ENCODE measurements around the gene MTFR1L. TPM values are rescaled to one million over a fixed set of nuclear protein-coding genes. Genes with fewer than 3 reads are reported as not detected.

MTFR1L gene
- total RNA-seq (100 to 1,000 TPM in 3 of 5 donors, 10 to 100 TPM in 2; 39.3 to 301 (median 107) TPM), polyA plus RNA-seq (10 to 100 TPM; 41.1 to 52.4 (median 49.5) TPM)
- long read RNA-seq, donor 1, transcript MTFR1L-203 (7 exons, 2,004 nt) = major isoform, 8 of 9 reads
- long read RNA-seq, donor 1, partial matches to known transcripts = 0 of 9 reads
- long read RNA-seq, donor 1, other reads (novel, unspliced or antisense) = 0 of 9 reads
- long read RNA-seq, donor 2, transcript MTFR1L-203 (7 exons, 2,004 nt) = major isoform, 9 of 23 reads
- long read RNA-seq, donor 2, partial matches to known transcripts = 12 of 23 reads
- long read RNA-seq, donor 2, other reads (novel, unspliced or antisense) = 0 of 23 reads
- long read RNA-seq, donor 3, transcript MTFR1L-203 (7 exons, 2,004 nt) = major isoform, 5 of 5 reads
- long read RNA-seq, donor 3, partial matches to known transcripts = 0 of 5 reads
- long read RNA-seq, donor 3, other reads (novel, unspliced or antisense) = 0 of 5 reads
- long read RNA-seq, donor 4 = 0 reads
- long read RNA-seq, donor 5, transcript MTFR1L-203 (7 exons, 2,004 nt) = major isoform, 6 of 10 reads
- long read RNA-seq, donor 5, partial matches to known transcripts = 0 of 10 reads
- long read RNA-seq, donor 5, other reads (novel, unspliced or antisense) = 0 of 10 reads
- long read RNA-seq, donor 6 = 0 reads
- long read RNA-seq, donor 7, transcript MTFR1L-203 (7 exons, 2,004 nt) = major isoform, 10 of 40 reads
- long read RNA-seq, donor 7, partial matches to known transcripts = 25 of 40 reads
- long read RNA-seq, donor 7, other reads (novel, unspliced or antisense) = 0 of 40 reads
- long read RNA-seq, donor 8, transcript MTFR1L-203 (7 exons, 2,004 nt) = major isoform, 6 of 9 reads
- long read RNA-seq, donor 8, partial matches to known transcripts = 0 of 9 reads
- long read RNA-seq, donor 8, other reads (novel, unspliced or antisense) = 0 of 9 reads
- long read RNA-seq, donor 9, transcript MTFR1L-203 (7 exons, 2,004 nt) = major isoform, 5 of 10 reads
- long read RNA-seq, donor 9, partial matches to known transcripts = 0 of 10 reads
- long read RNA-seq, donor 9, other reads (novel, unspliced or antisense) = 0 of 10 reads
- long read RNA-seq, donor 10, partial matches to known transcripts = 9 of 11 reads
- long read RNA-seq, donor 10, other reads (novel, unspliced or antisense) = 0 of 11 reads

DNA sequence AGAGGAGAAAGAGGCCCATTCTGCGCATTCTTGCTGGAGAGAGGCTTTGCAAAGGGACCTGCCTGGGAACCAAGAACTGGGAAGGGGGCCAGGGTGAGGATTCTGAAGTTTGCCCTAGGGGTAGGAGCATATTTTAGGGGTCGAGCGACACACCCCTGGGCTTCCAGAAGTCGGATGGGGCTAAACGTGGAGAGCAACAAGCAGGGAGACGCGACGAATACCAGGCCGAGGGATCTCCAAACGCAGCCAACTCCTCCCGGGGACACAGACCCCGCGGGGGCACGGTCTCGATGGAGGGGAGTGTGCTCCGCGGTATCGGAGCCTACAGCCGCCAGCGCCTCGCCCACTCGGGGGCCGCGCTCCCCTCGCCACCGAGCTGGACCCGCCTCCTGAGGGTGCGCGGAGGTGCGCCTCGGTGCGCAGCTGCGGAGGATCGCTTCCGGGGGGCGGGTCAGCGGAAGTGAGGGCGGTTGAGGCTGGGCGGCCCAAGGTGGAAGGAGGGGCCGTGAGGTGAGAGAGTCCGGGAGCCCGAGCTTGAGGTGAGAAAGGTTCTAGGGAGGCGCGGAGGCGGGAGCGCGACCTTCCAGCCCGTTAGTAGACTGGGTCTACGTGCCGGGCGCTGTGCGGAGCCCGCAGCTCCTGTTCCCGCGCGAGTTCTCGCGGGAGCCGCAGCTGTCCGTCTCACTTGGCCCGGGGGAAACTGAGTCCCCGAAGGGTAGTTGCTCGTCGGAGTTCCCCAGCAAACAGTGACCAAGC, at the start of gene MTFR1L:
TSS of gene MTFR1L (plus strand) at position 464 of the 756 bp plus-strand sequence. CDS start 3,151 bp downstream, outside the sequence.
- WGBS, 5 donors = 0 to 2% (median 1%) methylated on average over 35 to 64 of the region's 64 CpGs
- peak within 1 kb of the TSS; percentile 75 to 94 (median 87) for H3K4me3 ChIP-seq
- no peaks in the 10 kb centered on the region for H3K9me3 ChIP-seq
- peaks cover 27 to 62% (median 47%) of the 10 kb centered on the region in 4 donors for H3K4me1 ChIP-seq
- H3K27ac ChIP-seq = peak within 1 kb of the TSS; percentile 87 to 96 (median 95)
- H3K27me3 ChIP-seq = no peaks in the 10 kb centered on the region
- intact Hi-C loops (cut with DNase I; ENCODE audit: low total_unique reads) = no loop called here
- TF ChIP-seq POLR2AphosphoS5 (IDR thresholded peaks at IDR 0.05) = peak; percentile 87 to 98 (median 94)
- TF ChIP-seq, protein P1, sequence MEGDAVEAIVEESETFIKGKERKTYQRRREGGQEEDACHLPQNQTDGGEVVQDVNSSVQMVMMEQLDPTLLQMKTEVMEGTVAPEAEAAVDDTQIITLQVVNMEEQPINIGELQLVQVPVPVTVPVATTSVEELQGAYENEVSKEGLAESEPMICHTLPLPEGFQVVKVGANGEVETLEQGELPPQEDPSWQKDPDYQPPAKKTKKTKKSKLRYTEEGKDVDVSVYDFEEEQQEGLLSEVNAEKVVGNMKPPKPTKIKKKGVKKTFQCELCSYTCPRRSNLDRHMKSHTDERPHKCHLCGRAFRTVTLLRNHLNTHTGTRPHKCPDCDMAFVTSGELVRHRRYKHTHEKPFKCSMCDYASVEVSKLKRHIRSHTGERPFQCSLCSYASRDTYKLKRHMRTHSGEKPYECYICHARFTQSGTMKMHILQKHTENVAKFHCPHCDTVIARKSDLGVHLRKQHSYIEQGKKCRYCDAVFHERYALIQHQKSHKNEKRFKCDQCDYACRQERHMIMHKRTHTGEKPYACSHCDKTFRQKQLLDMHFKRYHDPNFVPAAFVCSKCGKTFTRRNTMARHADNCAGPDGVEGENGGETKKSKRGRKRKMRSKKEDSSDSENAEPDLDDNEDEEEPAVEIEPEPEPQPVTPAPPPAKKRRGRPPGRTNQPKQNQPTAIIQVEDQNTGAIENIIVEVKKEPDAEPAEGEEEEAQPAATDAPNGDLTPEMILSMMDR (IDR thresholded peaks at IDR 0.05) = no peak
- peak in 2 of 4 donors; percentile 14 to 68 for TF ChIP-seq POLR2A (IDR thresholded peaks at IDR 0.05)
- H3K36me3 ChIP-seq = peaks cover 13 to 32% (median 27%) of the 10 kb centered on the region in 4 donors
- DNase-seq = peak; percentile 93 to 97

DNA sequence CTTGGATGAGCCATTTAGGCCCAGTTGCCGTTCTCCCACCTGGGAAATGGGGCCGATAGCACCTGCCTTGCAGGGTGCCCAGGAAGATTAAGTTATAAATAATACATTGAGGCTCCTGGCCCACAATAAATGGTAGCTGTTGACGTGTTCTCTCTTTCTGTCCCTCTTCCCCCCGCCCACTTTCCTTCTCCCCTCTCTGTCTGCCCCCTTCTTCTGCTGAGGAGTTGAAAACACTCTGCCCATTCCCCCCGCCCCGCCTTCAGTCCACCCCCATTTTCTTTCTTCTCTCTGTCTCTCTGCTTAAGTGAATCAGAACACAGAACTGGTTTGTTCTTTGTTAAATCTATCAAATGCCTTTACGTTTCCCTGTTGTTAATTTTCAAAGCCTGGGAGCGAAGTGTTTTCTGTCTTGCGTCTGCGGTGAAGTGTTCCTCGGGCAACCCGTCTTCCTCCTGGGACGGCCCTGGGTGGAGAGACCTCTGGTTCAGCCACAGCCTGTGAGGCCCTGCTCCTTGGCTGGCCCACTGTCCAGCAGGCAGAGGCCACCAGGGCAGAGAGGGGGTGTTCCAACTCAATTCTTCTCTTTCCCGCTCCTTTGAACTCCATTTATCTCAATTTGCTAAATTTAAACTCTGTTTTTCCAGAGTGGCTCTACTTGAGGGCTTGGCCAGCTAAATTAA, 49.1 kb upstream of the MTFR1L start:
- H3K9me3 ChIP-seq = no peaks in the 10 kb centered on the region
- no peaks in the 10 kb centered on the region for H3K27me3 ChIP-seq
- H3K27ac ChIP-seq = peak overlapping the region; percentile 48 to 83 (median 82)
- H3K4me3 ChIP-seq = no peak overlapping the region
- WGBS, 5 donors = 71 to 80% (median 77%) methylated on average over 13 to 14 of the region's 14 CpGs
- DNase-seq = no peak
- H3K4me1 ChIP-seq = peaks cover 60 to 76% (median 68%) of the 10 kb centered on the region in 4 donors
- peaks cover 0 to 15% (median 3%) of the 10 kb centered on the region in 4 donors for H3K36me3 ChIP-seq
- intact Hi-C loops (cut with DNase I; ENCODE audit: low total_unique reads) = no loop called here
- TF ChIP-seq POLR2A (IDR thresholded peaks at IDR 0.05) (no peak), POLR2AphosphoS5 (IDR thresholded peaks at IDR 0.05) (no peak), EP300 (IDR thresholded peaks at IDR 0.05) (no peak)
- TF ChIP-seq, protein P1 (IDR thresholded peaks at IDR 0.05) = no peak

DNA sequence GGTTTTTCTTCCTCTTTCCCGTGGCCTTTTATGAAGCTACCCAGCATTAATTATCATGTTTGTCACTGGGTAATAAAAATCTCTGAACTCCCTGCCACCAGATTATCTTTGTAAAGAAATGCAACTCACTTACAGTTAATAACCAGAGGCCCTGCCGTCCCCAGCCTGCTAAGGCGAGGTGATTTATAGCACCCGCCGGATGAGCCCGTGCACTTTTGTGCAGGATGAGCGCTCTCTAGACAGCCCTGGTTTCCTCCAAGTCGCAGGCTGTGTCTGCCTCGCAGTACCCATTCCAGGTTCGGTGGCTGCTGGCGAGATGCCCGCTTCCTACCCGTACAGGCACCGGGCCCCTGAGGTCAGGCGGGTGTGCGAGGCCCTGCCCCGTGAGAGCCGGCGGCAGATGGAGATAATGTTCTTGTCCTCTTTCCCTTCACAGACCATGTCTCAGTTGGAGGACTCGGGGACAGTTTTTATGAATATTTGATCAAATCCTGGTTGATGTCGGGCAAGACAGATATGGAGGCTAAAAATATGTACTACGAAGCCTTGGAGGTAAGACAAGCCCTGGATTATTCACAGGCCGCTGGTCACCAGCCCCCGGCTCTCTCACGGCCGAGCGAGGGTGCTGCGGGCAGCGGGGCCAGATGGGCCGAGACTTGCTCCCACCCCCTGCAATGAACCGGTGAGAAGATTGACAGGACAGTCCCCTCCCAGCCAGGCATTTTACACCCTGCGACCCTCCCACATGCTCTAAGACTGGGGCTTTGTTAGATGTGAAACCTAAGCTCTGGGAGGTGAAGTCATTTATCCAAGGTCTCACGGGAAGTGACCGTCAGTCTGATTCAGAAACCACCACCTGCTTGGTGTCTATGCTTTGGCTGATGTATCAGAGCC, 48.3 kb upstream of the MTFR1L start:
- peaks cover 0 to 15% (median 3%) of the 10 kb centered on the region in 4 donors for H3K36me3 ChIP-seq
- peak overlapping the region; percentile 75 to 83 (median 82) for H3K27ac ChIP-seq
- H3K27me3 ChIP-seq = no peaks in the 10 kb centered on the region
- no peaks in the 10 kb centered on the region for H3K9me3 ChIP-seq
- intact Hi-C loops (cut with DNase I; ENCODE audit: low total_unique reads) = no loop called here
- H3K4me1 ChIP-seq = peaks cover 56 to 72% (median 66%) of the 10 kb centered on the region in 4 donors
- H3K4me3 ChIP-seq = no peak overlapping the region
- WGBS, 5 donors = 28 to 44% (median 36%) methylated on average over 31 to 34 of the region's 34 CpGs
- DNase-seq = peak; percentile 80 to 87
- no peak for TF ChIP-seq POLR2A (IDR thresholded peaks at IDR 0.05)
- no peak for TF ChIP-seq EP300 (IDR thresholded peaks at IDR 0.05)
- no peak for TF ChIP-seq POLR2AphosphoS5 (IDR thresholded peaks at IDR 0.05)
- TF ChIP-seq, protein P1 (IDR thresholded peaks at IDR 0.05) = no peak

Data from stomach (tissue), 19 donors.